Measurements from ENCODE around the gene TLE2.
"Not testable (repeated sequence)": the region's sequence is repeated elsewhere in the genome, so short reads cannot be mapped to it uniquely, and the experiment has no call there.

Gene TLE2

DNA sequence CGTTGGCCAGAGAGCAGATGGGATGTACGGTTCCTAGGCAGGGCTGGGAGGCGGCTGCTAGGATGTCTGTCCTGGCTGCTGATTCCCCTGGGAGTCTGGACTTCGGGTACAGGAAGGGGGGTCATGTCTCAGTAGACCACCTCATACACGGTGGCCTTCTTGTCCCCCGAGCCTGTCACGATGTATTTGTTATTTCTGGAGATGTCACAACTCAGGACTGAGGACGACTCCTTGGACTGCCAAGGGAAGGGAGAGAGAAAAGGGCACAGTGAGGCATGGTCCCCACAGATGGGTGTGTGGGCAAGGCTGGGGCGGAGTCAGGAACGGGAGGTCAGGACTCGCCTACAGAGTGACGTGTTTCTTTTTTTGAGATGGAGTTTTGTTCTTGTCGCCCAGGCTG is 31.4 kb downstream of the TLE2 start:
- no peak for DNase-seq (ENCODE audit: low spot score)
- no peak for TF ChIP-seq CTCF (IDR thresholded peaks at IDR 0.05; ENCODE audit: extremely low read depth, missing control alignments)

DNA sequence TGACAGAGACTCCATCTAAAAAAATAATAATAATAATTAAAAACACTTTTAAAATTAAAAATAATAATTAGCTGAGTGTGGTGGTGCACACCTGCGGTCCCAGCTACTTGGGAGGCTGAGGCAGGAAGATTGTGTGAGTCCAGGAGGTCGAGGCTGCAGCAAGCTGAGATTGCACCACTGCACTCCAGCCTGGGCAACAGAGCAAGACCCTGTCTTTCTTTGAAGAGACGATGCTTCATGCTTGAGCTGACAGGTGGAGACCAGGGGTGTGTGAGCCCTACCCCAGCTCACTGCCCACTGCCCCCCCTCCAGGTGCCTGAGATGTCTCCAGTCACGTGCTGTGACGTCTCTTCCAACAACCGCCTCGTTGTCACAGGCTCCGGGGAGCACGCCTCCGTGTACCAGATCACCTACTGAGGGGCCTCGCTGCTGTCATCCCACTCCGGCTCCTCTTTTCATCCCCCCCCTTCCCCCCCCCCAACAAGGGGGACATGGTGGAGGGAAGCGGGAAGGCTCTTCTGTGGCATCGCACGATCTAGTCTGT is 34.4 kb downstream of the TLE2 start:
- no peak for TF ChIP-seq CTCF (IDR thresholded peaks at IDR 0.05; ENCODE audit: extremely low read depth, missing control alignments)
- no peak for DNase-seq (ENCODE audit: low spot score)

DNA sequence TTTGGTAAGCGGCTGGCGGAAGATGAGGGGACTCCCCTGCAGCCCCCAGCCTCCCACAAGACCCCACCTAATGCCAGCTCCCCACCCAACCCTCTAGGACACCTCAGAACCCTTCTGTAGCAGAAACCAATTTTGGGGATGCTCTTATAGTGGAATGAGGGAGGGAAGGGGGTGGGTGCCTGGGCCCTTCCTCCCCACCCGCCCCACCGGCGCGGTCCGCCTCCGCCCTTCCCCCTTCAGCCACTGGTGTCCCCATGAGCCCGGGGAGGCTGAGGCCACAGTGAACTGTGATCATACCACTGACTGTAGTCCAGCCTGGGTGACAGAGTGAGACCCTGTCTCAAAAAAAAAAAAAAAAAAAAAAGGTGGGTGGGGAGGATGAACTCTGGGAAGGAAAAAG is 35.5 kb downstream of the TLE2 start:
- no peak for TF ChIP-seq CTCF (IDR thresholded peaks at IDR 0.05; ENCODE audit: extremely low read depth, missing control alignments)
- DNase-seq (ENCODE audit: low spot score) = no peak

GRCh38 chr19:2992958-2993357 is 36.1 kb downstream of the TLE2 start:
- DNase-seq (ENCODE audit: low spot score) = no peak
- no peak for TF ChIP-seq CTCF (IDR thresholded peaks at IDR 0.05; ENCODE audit: extremely low read depth, missing control alignments)

- DNase-seq (ENCODE audit: low spot score) = not testable (repeated sequence)
Observed at GRCh38 chr19:2992333-2992732, 36.7 kb downstream of the TLE2 start.

DNA sequence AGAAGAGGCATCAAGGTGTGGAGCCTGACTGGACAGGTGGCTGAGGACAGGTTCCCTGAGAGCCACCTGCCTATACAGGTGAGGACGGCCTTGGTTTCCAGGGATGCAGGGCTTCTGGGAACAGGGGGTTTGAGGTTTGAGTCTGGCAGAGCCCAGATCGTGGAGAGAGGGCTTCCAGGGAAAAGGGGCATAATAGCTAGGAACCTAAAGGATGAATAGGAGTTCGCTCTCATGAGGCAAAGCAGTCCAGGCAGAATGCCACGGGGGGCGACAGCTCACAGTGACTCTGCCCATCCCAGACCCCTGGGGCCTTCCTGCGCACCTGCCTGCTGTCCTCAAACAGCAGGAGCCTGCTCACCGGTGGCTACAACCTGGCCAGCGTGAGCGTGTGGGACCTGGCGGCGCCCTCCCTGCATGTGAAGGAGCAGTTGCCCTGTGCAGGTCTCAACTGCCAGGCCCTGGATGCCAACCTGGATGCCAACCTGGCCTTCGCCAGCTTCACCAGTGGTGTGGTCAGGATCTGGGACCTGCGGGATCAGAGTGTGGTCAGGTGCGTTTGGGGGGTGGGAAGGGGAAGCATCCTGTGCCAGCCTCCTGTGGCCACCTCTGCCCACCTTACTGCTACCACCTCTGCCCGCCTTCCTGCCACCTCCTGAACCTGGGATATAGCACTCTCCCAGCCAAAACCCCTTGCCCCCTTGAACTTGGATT is 39.7 kb downstream of the TLE2 start:
- DNase-seq (ENCODE audit: low spot score) = no peak
- TF ChIP-seq CTCF (IDR thresholded peaks at IDR 0.05; ENCODE audit: extremely low read depth, missing control alignments) = no peak

- TF ChIP-seq CTCF (IDR thresholded peaks at IDR 0.05; ENCODE audit: extremely low read depth, missing control alignments) = no peak
- no peak for DNase-seq (ENCODE audit: low spot score)
Observed at GRCh38 chr19:2988568-2988967, 40.5 kb downstream of the TLE2 start.

- no peak for DNase-seq (ENCODE audit: low spot score)
- no peak for TF ChIP-seq CTCF (IDR thresholded peaks at IDR 0.05; ENCODE audit: extremely low read depth, missing control alignments)
Observed at GRCh38 chr19:2987797-2988196, 41.3 kb downstream of the TLE2 start.

Data from GM20000 (cell line).